ENCODE results near the gene RTN4.

Gene RTN4

DNA sequence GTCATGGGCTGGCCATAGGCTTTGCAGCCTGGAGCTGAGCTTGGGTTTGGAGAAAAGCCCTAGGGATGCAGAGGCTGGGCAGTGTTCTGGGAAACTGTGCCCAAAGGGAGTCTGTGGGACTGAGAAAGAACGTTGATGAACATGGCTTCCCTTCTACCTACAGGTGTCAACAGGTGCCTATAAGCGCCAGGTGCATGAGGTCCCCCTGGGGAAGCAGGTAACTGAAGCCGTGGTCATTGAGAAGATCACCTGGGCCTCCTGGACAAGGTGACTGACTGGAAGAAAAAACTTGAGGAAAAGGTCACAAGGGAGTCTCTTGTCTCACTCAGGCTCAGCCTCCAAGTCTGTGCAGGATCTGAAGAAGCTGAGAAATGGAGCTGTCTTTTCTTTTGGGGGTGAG is 83.4 kb downstream of the RTN4 start:
- DNase-seq = no peak

DNA sequence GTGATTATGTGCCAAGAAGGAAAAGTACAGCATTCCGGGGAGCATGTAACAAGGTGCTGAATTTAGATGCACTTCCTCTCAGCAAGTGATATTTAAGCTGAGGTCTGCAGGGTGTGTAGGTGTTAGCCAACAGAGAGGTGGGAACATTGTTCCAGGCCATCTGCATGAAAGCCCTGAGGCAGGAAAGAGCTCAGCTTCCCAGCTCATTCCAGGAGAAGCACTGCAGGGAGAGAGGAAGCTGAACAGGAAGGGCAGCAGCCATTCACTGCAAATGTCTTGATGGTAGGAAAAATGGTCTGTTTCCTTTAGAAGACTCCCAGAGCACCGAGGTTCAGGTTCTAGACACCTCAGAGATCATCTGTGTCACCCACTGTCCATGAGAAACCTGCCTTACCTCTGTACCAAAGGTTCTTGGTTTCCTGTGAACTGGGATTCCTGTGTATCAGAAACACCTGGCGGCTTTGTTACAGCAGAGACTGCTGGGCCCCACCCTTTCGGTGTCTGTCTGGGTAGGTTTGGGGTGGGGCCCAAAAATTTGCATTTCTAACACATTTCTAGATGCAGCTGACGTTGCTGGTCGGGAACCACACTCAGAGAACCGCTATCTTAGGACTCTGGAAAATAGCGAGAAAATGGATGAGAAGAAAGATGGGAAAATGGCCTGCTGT is 84.0 kb downstream of the RTN4 start:
- DNase-seq = no peak

DNA sequence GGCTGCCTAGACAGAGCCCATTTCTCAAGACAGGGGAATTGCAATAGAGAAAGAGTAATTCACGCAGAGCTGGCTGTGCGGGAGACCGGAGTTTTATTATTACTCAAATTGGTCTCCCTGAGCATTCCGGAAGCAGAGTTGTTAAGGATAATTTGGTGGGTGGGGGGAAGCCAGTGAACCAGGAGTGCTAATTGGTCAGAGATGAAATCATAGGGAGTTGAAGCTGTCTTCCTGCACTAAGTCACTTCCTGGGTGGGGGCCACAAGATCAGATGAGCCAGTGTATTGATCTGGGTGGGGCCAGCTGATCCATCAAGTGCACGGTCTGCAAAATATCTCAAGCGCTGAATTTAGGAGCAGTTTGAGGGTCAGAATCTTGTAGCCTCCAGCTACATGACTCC is 84.8 kb downstream of the RTN4 start:
- DNase-seq = no peak

DNA sequence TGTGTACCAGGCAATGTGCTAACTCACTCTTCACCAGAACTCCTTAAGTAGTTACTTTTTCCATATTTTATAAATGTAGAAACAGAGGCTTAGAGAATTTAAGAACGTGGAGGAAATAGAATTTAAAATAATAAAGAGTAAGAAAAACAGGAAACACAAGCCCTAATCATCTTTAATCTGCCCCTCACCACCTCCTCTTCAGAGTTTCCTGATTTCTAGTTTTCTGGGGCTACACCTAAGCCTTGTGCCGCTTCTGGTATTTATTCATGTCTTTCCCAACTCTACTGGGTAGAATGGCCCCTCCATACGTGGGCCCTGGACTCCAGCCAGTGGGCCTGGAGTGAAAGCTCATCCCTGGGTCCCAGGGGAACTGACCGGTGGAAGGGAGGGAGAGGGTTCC is 85.4 kb downstream of the RTN4 start:
- DNase-seq = no peak

DNA sequence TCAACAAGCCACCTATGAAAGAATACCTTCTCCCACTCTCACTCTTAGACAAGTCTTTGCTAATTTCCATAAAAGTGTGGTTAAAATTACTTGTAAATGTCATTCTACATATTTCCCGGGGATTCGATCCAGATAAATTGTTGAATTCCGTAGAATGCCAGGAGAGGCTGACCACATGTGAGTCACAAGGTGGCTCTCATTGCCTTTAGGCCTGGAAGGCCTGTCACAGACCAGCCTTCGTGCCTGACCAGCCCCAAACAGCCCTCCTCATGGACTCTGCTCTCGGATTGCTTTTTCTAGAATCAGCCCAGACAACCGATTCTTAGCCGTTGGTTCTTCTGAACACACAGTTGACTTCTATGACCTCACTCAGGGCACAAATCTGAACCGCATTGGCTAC is 86.0 kb downstream of the RTN4 start:
- no peak for DNase-seq

DNA sequence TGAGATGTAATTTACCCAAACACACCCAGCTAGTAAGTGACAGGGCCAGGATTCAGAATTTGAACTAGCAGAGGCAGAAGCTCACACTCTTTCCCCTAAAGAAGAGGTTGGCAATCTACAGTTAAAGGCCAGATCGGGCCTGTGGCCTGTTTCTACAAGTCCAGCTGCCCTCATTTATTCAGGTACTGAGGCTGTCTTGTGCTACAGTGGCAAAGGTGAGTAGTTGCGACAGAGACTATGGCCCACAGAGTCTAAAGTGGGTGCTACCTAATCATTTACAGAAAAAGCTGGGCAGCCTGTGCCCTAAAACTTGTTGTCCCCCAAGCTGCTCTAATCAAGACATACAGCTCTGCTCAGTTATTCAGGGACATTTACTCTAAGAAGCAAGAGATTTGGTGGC is 86.8 kb downstream of the RTN4 start:
- DNase-seq = no peak

DNA sequence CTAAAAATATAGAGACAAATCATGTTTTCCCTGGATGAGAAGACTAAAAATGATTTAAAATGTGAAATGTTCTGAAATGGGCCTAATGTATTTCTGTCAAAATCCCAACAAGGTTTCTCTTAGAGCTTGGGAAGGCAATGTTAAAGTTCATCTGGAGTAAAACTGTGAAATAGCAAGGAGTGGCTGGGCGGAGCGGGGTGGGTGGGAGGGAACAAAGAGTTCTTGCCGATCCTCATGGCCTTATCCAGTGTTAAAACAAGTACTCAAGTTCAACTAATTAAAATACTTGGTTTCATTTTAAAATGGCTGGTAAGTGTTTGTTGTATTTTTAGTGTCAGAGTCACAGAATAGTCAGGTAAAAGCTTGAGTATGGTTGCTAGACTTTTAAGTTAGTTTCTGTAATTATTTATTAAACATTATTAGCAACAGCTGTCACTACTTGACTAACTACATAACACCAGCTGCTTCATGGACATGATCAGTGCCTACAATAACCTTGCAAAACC is 87.3 kb downstream of the RTN4 start:
- DNase-seq = no peak

DNA sequence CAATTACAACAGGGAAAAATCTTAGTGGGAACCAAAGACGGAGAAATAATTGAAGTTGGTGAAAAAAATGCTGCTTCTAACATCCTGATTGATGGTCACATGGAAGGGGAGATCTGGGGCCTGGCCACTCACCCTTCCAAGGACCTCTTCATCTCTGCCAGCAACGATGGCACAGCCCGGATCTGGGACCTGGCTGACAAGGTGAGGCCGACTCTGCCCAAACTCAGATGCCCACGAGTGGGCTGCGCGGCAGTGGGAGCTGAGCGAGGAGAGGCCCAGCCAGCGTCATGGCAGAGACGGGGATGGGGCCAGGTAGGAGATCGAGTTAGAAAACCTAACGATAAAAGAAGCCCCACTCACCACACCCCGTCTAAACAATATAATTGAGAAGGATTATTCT is 87.7 kb downstream of the RTN4 start:
- no peak for DNase-seq

DNA sequence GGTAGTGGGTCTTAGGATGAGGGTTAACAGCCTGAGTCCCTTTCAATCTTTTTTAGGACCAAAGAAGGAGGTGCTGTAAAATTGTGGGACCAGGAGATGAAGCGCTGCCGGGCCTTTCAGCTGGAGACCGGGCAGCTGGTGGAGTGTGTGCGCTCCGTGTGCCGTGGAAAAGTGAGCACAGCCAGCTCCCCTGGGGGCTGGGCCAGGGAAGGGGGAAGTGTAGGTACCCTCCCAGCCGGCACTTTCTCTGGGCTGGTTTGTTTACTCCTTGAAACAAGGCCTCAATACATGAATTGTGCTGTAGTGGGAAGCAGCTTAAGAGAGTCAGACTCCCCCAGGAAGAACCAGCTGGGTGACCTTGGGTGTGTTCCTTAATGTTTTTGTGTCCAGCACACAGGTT is 90.1 kb downstream of the RTN4 start:
- DNase-seq = no peak

DNA sequence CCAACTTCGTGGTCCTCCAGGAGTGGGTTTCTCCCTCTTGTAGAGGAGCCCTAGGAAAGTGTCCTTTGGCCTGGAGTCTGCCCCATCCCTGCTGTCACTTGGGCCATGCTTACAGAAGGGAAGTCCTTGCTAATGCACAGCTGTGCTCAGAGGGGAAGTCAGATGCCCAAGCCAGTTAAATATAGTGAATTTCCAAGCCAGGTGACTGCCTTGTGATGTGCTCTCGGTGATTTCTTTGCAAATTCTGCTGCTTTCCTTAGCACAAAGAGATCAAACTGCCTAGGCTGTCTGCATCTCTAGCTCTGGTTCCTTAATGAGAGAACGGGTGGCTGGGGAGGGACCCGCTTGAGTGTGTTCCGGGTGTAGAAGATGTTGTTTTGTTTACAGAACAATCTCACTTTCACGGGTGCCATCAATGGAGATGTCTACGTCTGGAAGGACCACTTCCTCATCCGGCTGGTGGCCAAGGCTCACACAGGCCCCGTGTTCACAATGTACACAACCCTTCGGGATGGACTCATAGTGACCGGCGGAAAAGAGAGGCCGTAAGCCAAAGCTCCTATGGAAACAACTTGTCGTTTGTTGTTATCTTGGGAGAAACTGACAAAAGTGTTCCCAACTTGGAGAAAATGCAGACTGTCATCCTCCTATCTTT is 91.4 kb downstream of the RTN4 start:
- DNase-seq = no peak

DNA sequence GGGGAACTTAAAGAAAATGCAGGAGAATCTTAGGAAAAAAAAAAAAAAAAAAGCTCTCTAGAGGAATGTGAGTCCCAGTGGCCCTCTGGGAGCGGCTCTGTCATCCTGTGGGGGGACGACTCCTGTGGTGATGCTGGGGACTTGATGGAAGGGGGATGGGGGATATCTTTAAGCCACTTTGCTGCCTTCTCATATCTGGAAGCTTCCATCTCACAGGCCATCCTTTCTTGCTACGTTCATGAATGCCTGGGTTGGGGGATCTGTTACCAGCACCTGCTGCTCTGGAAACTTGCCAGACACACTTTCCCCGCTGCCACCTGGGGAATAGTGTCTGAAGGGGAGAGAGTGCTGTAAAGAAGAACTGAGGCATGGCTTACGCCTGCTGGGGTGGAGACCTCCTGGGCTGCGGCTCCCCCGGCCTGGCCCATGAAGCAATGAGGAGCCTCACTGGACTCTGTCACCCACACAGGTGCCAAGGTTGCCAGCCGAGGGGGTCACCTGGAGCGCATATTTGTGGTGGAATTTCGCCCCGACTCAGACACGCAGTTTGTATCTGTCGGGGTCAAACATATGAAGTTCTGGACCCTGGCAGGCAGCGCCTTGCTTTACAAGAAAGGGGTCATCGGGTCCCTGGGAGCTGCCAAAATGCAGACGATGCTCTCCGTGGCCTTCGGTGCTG is 92.8 kb downstream of the RTN4 start:
- no peak for DNase-seq

DNA sequence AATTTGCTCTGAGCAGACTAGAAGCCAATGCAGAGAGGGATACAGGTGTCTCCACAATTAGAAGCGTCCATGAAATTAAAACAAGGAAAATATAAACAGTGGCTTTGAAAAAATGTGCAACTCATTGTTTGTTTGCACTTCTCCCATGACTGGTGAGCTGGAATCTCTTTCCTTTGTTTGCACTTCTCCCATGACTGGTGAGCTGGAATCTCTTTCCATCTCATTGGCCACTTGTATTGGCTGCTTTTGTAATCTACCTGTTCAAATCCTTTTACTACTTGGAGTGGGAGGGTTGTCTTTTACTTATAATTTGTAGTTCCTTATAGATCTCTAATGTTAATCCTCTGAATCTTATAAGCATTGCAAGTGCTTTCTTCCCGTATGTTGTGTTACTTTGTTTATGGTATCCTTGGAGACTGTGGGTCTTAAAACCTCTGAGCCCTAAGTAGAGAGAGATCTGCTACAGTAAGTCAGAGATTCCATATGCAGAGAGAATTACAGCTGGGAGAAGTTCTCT is 94.1 kb downstream of the RTN4 start:
- DNase-seq = no peak

DNA sequence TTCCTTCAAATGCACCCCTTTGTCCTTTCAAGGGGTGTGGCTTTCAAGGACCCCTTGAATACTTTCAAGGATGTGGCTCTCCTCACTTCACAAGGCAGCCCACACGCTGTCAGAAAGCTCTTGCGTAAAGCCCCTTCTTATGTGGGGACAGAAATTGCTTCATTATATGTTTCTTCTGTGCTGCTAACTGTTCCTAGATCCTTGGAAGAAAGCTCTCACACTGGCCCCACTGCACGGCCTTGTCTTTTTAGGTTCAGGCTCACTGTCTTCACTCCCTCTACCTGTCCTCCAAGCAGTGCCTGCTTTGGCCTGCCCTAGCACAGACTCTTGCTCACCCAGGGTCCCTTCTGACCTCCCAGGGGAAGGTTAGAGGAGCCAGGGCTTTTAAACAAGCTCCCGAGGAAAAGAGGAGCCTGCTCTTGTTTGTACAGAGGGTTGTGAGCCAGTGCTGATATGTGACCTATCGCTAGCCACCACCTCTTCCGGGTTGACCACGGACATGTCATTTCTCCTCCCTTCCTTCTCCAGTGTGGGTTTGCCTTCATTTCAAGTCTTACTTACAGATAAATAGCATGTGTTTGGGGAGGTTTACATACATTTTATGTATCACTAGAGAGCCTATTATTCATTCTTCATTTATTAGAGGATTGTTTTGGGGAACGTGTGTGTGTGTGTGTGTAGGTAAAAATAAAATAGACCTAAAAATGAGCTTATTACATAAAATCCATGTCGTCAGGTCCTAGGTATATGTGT is 94.7 kb downstream of the RTN4 start:
- no peak for DNase-seq

DNA sequence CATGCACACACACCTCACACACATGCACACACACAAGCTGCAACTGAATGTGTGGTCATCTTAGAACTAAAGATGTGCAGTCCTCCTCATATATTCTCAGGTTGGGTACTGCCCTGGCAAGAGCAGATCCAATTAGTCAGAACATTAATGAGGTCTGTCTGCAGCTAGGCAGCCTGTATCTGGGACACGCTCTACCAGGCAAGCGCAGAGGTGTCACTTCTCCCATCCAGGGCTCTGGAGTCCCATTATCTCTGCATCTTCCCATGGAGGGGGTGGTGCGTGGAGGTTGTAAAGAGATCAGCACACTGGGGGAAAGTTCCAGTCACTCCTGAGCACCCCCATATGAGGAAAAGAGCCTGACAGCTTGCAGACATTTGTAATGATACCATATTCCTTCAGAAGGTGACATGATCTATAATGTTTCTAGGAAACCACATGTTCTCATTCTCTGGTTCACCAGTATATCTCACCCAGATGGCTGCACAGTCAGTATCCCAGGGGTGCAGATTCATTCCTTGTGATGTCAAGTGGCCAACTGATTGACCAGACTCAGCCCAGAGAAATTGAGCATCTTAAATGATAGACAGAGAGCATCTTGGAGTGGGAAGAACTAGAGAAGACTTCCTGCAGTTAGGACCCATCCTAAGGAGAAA is 95.4 kb downstream of the RTN4 start:
- DNase-seq = no peak

DNA sequence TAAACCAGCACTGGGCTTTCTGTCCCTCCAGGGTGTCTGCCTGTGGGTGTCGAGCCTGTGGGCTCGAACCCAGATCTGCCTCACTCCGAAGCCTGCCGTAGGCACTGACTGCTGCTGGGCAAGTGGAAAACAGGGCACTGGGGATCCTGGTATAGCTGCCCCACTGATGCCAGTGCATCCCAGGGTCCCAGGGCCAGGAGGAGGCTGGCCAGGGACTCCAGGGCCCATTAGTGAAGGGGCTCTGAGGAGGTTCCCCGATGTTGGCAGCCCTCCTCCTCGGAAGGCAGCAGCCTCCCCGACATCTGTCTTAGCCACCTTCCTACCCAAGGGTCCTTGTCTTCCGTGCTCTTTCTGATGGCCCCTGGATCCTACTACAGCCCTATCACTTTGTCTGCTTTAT is 96.1 kb downstream of the RTN4 start:
- DNase-seq = no peak

DNA sequence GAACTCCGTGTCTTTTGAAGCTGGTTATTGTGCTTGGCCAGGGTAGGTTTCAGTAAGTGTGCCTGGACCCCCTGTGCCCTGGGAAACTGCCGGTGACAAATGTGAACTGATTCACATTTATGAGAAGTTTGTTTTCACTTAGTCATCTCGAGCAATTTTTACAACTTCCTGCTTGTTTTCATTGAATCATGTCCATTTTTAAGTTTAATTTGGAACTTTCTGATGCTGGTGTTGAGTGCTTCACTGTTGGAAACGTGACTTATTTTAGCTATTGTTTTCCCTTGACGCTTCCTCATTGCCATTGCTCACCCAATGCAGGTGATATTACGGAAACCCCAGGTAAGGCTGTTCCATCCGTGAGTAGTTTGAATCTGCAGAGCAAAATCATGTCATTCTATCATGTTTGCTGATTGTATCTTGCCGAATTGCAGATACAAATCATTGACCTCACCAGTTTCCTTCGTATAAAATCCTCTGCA is 97.2 kb downstream of the RTN4 start:
- no peak for DNase-seq

DNA sequence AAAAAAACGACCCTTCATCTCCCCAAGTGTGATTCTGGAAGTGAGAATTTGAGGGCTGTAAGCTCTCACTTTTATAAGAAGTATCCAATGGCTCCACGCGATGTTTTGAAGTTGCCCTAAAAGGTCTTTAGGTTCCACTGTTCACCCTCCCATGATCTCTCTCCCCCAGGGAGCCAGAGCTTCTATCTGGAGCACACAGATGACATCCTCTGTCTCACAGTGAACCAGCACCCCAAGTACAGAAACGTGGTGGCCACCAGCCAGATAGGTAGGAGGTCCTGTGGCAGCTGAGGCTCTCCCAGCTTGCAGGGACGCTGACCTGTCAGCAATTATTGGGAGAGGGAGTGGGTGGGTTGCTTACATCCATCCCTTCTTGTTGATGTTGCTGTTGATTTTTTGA is 97.8 kb downstream of the RTN4 start:
- DNase-seq = no peak

DNA sequence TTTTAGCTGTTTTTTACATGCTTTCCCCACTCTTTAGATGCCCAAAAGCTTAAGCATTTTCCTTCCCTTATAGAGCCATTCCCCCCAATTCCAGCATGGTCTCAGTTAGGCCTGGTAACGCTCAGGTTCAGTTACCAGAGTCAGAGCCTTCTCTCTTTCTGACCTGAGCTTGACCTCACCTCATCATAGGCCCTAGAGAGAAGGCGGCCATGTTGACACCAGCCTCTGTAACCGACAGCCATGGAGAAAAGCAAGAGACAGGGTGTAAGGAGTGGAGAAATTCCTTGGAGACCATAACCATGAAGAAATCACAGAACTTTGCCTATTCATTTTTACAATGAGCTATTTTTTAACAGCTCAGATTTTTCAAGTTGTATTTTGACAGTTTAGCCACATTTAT is 99.4 kb downstream of the RTN4 start:
- no peak for DNase-seq

DNA sequence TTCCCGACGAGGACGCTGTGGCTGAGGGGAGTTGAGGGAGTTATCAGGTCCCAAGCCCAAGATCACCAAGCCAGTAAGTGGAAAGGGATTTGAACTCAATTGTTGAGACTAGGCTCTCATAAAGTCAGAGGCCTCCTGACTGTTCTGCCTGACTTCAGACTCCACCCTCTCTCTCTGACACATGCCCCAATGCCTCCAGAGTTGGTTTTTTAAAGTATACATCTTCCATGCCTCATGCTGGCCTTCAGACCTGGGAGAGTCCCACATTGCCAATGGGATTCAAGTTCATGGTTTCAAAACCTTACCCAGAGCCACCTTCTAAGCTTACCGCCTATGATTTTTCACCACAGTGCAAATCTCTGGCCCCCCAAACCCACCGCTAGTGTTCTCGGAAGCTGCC is 100.8 kb downstream of the RTN4 start:
- DNase-seq = no peak

DNA sequence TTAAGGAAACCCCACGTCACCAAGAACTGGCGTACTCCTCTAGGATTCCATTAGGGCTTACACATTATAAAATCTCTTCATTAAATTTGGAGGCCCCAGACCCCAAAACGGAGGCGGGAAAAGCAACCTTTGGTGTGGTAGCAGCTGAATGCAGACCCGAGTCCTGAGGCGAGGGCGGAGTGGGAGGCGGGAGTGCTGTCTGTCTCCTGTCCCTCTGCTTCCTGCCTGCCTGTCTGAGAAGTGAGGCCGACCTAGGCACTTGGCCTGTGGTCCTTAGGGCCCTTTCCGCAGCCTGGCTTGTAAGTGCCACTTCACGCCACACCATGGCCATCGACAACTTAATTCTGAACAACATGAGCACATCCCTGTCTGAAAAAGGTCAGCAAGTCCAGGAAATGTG is 102.1 kb downstream of the RTN4 start:
- DNase-seq = no peak

DNA sequence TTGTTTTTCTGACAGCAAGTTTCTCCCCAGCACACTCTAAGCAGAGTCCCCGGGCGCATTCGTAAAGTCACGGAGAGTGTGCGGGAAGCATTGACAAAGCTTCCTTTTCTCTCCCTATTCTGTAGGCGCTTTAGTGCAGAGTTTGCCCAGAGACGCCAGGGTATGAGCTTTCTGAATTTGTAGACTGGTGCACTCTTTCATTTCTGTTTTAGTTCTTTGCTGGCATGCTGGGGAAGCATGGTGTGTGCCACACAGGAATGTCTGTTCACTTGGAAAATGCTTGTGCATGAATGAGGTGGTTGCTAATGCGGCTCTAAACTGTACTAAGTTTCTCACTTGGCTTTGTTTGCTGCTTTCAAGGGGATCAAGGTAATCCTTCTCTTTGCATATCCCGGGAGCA is 102.6 kb downstream of the RTN4 start:
- DNase-seq = no peak

DNA sequence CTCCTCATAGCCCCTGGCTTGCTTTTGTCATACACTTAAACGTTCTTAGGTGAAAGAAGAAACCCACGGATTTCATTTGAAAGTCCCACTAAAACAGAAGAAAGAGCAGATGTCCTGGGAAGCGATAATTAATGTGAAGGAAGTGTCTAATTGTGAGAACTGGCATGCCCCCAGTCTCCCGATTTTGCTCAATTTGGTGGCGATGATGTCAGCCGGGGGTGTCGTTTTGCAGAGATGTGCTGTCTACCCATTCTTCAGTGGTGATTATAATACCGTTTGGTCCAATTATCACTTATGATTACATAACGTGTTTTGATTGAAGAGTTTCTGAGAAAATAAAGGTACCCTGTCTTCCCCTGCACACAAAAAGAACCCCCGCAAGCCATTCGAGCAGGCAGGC is 103.1 kb downstream of the RTN4 start:
- DNase-seq = no peak

Data from CD4-positive, alpha-beta T cell treated with Interleukin-17A for 4 hours (primary cell).